Osteoblast (primary cell): Measurements from ENCODE around the gene ZNF774. TPM values are rescaled to one million over a fixed set of nuclear protein-coding genes. Genes with fewer than 3 reads are reported as not detected.

Experiments used
- DNase-seq: peaks from one replicate; pipeline ENCODE4 v3.0.0; 2011; ENCODE audit warnings: low spot score, mixed read lengths; ENCODE audit not compliant: insufficient read length; ENCODE audit errors: missing footprints
- H2AFZ ChIP-seq: 2 replicates; pipeline ENCODE4 v1.6.0; 2011; ENCODE audit warnings: mild to moderate bottlenecking, low read length
- H3K27ac ChIP-seq: 2 replicates; pipeline ENCODE4 v1.5.1; 2011; ENCODE audit warnings: mild to moderate bottlenecking, low read depth, low read length, moderate library complexity
- H3K27me3 ChIP-seq: 2 replicates; pipeline ENCODE4 v1.6.0; 2012; ENCODE audit warnings: mild to moderate bottlenecking, control low read depth, inconsistent platforms, low read length, moderate library complexity; ENCODE audit not compliant: insufficient read depth
- H3K36me3 ChIP-seq: 2 replicates; pipeline ENCODE4 v1.5.1; 2011; ENCODE audit warnings: mild to moderate bottlenecking, low read length, control low read depth, moderate library complexity; ENCODE audit not compliant: insufficient read depth
- H3K4me1 ChIP-seq: 2 replicates; pipeline ENCODE4 v1.5.1; 2011; ENCODE audit warnings: mild to moderate bottlenecking, low read length, control low read depth, moderate library complexity; ENCODE audit not compliant: insufficient read depth
- H3K4me2 ChIP-seq: 2 replicates; pipeline ENCODE4 v1.6.0; 2011; ENCODE audit warnings: mild to moderate bottlenecking, low read length; ENCODE audit not compliant: insufficient read depth
- H3K4me3 ChIP-seq: fragments of 200-600 bp; sonication (generic); 3 replicates; pipeline ENCODE4 v1.5.1; 2012; ENCODE audit warnings: mild to moderate bottlenecking, low read length, inconsistent platforms; ENCODE audit not compliant: insufficient read depth
- H3K79me2 ChIP-seq: 2 replicates; pipeline ENCODE4 v1.6.0; 2012; ENCODE audit warnings: mild to moderate bottlenecking, low read length, control low read depth, inconsistent platforms; ENCODE audit not compliant: insufficient read depth
- H3K9me3 ChIP-seq: 2 replicates; pipeline ENCODE4 v1.5.1; 2011; ENCODE audit warnings: low read depth, low read length, control low read depth
- H4K20me1 ChIP-seq: 2 replicates; pipeline ENCODE4 v1.6.0; 2012; ENCODE audit warnings: mild to moderate bottlenecking, low read length, control low read depth; ENCODE audit not compliant: insufficient read depth
- total RNA-seq: library from RNA; depleted of rRNA; stranded (reverse); fragments of >200 nt; gene quantifications from 2 replicates; pipeline ENCODE4 v1.2.3, GENCODE V29; 2012
- TF ChIP-seq, protein P1 (sequence below): IDR thresholded peaks from 2 replicates; pipeline ENCODE4 v1.5.1; 2011; ENCODE audit warnings: mild to moderate bottlenecking, low read depth, low read length, moderate library complexity; ENCODE audit errors: extremely low read depth

Gene ZNF774
- total RNA-seq, 1 donor: 1.8 TPM

- Histone ChIP-seq H3K36me3 (no peaks in the 10 kb centered on the region), H3K79me2 (no peaks in the 10 kb centered on the region), H4K20me1 (no peaks in the 10 kb centered on the region), H2AFZ (no peak overlapping the region), H3K27ac (no peak overlapping the region), H3K4me1 (peaks cover 16% of the 10 kb centered on the region), H3K9me3 (no peaks in the 10 kb centered on the region), H3K4me2 (no peak overlapping the region), H3K27me3 (no peaks in the 10 kb centered on the region), H3K4me3 (no peak overlapping the region)
- TF ChIP-seq, protein P1, sequence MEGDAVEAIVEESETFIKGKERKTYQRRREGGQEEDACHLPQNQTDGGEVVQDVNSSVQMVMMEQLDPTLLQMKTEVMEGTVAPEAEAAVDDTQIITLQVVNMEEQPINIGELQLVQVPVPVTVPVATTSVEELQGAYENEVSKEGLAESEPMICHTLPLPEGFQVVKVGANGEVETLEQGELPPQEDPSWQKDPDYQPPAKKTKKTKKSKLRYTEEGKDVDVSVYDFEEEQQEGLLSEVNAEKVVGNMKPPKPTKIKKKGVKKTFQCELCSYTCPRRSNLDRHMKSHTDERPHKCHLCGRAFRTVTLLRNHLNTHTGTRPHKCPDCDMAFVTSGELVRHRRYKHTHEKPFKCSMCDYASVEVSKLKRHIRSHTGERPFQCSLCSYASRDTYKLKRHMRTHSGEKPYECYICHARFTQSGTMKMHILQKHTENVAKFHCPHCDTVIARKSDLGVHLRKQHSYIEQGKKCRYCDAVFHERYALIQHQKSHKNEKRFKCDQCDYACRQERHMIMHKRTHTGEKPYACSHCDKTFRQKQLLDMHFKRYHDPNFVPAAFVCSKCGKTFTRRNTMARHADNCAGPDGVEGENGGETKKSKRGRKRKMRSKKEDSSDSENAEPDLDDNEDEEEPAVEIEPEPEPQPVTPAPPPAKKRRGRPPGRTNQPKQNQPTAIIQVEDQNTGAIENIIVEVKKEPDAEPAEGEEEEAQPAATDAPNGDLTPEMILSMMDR: no peak
- DNase-seq: no peak
Measured at GRCh38 chr15:90318591-90318990, 33.5 kb upstream of the ZNF774 start.

- H3K27me3 ChIP-seq: no peaks in the 10 kb centered on the region
- H3K27ac ChIP-seq: no peak overlapping the region
- peak overlapping the region; percentile 80 for H2AFZ ChIP-seq
- peaks cover 16% of the 10 kb centered on the region for H3K4me1 ChIP-seq
- H3K79me2 ChIP-seq: no peaks in the 10 kb centered on the region
- no peaks in the 10 kb centered on the region for H4K20me1 ChIP-seq
- DNase-seq: peak; percentile 89
- TF ChIP-seq, protein P1: peak; percentile 100
- no peaks in the 10 kb centered on the region for H3K36me3 ChIP-seq
- no peaks in the 10 kb centered on the region for H3K9me3 ChIP-seq
- H3K4me2 ChIP-seq: peak overlapping the region; percentile 72
- H3K4me3 ChIP-seq: peak overlapping the region; percentile 48
Measured at GRCh38 chr15:90320062-90320884, 31.8 kb upstream of the ZNF774 start.

DNA sequence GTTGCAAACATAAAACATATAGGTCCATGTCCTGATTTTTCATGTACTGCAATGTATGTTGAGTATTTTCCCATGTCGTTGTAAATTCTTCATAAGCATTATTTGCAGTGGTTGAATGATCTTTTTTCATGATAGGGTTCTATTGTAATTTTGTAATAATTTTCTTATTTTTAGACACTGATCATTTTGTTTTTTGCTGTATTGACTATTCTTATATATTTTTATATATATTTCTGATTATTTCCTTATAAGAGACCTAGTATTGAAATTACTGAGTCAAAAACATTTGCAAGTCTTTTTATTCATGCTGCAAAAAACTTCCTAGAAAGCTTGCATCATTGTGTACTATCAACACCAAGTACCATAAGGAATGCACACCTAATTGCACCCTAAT is 31.2 kb upstream of the ZNF774 start:
- Histone ChIP-seq H3K79me2 (no peaks in the 10 kb centered on the region), H3K36me3 (no peaks in the 10 kb centered on the region), H3K27ac (no peak overlapping the region), H3K9me3 (no peaks in the 10 kb centered on the region), H4K20me1 (no peaks in the 10 kb centered on the region), H2AFZ (peak overlapping the region; percentile 80), H3K4me2 (no peak overlapping the region), H3K27me3 (no peaks in the 10 kb centered on the region), H3K4me3 (no peak overlapping the region), H3K4me1 (peaks cover 10% of the 10 kb centered on the region)
- DNase-seq: no peak
- TF ChIP-seq, protein P1: no peak

DNA sequence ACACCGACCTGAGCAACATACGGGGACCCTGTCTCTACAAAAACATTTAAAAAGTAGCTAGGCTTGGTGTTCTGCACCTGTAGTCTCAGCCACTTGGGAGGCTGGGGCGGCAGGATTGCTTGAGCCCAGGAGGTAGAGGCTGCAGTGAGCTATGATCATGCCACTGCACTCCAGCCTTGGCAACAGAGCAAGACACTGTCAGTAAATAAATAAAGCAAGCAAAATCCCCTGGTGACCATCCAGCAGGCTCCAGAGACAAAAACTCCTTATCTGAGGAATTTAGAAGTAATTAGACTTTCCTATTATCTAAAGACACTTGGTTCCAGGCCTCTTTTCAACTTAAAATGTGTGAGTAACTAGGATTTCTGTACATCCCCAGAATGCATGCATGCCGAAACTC is 29.5 kb upstream of the ZNF774 start:
- Histone ChIP-seq H3K4me2 (no peak overlapping the region), H3K36me3 (no peaks in the 10 kb centered on the region), H3K27ac (no peak overlapping the region), H3K79me2 (no peaks in the 10 kb centered on the region), H3K4me3 (no peak overlapping the region), H3K4me1 (peaks cover 7% of the 10 kb centered on the region), H3K9me3 (no peaks in the 10 kb centered on the region), H3K27me3 (no peaks in the 10 kb centered on the region), H4K20me1 (no peaks in the 10 kb centered on the region), H2AFZ (no peak overlapping the region)
- TF ChIP-seq, protein P1: no peak
- DNase-seq: no peak
